ENCODE results near the gene NYAP2.

Gene NYAP2

DNA sequence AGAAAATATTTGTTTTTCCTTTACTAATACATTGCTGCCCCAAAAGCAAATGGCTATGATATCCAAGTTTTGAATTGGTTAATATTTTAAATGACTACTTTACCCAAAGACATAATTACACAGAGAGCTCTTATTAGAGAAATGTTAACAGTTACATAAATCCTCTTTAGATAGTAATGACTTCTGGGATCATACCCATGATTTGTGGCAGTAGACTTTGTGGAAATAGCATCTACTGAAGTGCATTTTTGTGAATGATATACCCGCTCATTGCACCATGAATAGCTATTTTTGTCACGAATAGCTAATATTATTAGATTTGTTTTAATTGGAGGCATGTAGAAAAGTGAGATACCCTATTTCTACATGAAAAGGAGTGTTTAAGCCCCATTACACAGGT is 15.8 kb downstream of the NYAP2 start:
- TF ChIP-seq, protein P1, sequence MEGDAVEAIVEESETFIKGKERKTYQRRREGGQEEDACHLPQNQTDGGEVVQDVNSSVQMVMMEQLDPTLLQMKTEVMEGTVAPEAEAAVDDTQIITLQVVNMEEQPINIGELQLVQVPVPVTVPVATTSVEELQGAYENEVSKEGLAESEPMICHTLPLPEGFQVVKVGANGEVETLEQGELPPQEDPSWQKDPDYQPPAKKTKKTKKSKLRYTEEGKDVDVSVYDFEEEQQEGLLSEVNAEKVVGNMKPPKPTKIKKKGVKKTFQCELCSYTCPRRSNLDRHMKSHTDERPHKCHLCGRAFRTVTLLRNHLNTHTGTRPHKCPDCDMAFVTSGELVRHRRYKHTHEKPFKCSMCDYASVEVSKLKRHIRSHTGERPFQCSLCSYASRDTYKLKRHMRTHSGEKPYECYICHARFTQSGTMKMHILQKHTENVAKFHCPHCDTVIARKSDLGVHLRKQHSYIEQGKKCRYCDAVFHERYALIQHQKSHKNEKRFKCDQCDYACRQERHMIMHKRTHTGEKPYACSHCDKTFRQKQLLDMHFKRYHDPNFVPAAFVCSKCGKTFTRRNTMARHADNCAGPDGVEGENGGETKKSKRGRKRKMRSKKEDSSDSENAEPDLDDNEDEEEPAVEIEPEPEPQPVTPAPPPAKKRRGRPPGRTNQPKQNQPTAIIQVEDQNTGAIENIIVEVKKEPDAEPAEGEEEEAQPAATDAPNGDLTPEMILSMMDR (IDR thresholded peaks at IDR 0.05) = no peak
- DNase-seq = no peak
- H3K27ac ChIP-seq = no peak overlapping the region
- H3K27me3 ChIP-seq = no peaks in the 10 kb centered on the region
- no peak overlapping the region for H3K4me3 ChIP-seq
- intact Hi-C loops (cut with DNase I; ENCODE audit: low total_unique reads) = no loop called here
- no peaks in the 10 kb centered on the region for H3K9me3 ChIP-seq
- H3K36me3 ChIP-seq = no peaks in the 10 kb centered on the region
- no peaks in the 10 kb centered on the region for H3K4me1 ChIP-seq

DNA sequence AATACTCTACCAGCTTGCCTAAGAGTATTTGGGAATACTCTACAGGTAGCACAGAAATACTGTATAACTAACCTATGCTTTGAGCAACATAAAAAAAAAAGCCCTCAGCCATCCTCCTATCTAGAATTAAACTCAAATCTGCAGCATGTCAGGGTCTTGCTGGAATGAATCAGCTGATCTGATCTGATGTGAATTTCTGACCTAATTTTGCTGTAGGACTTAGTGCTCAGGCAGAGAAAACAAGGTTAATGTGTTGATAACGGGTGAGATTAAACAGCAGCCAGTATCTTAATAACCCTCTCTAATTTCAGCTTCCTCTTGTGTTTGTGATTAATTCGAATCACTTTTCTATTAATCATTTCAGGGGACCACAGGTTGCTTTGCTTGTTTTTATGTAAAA is 16.3 kb downstream of the NYAP2 start:
- no peak for DNase-seq
- Histone ChIP-seq H3K27me3 (no peaks in the 10 kb centered on the region), H3K27ac (no peak overlapping the region), H3K4me3 (no peak overlapping the region), H3K4me1 (no peaks in the 10 kb centered on the region), H3K9me3 (no peaks in the 10 kb centered on the region), H3K36me3 (no peaks in the 10 kb centered on the region)
- intact Hi-C loops (cut with DNase I; ENCODE audit: low total_unique reads) = no loop called here
- TF ChIP-seq, protein P1 (IDR thresholded peaks at IDR 0.05) = no peak

DNA sequence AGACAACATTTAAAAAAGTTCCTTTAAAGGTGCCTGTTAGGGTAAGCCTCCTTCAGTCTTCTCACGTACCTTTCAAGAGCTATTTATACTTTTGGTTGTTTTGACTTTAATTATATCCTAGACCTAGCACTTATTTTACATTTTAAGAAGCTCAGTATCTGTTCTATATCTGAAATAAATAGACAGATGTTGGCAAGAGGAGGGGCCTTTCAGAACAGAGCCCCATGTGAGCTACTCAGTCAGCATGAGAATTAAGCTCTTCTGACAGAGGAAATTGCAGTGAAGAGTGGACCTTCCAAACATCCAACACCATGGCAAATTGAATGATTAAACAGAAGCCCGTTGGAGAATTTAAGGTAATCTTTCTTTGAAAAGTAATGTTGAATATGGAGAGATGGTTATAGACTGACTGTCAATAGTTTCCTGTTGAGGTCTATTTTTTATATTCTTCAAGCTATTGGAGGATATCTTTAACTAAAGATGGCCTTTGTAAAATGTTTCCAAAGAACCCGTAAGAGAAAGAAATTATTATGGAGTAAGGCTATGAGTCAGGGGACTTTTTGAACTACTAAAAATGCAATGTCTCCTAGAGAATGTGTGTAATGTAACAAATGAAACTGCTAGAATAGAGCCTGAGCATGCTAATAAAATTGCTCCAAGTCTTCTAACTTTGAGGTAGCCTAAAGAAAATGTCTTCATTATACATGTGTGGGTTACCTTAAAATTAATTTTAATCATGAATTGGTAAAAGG is 17.3 kb downstream of the NYAP2 start:
- TF ChIP-seq, protein P1 (IDR thresholded peaks at IDR 0.05) = no peak
- no peak for DNase-seq
- no peak overlapping the region for H3K4me3 ChIP-seq
- H3K27me3 ChIP-seq = no peaks in the 10 kb centered on the region
- H3K9me3 ChIP-seq = no peaks in the 10 kb centered on the region
- no peaks in the 10 kb centered on the region for H3K36me3 ChIP-seq
- H3K27ac ChIP-seq = no peak overlapping the region
- no peaks in the 10 kb centered on the region for H3K4me1 ChIP-seq
- intact Hi-C loops (cut with DNase I; ENCODE audit: low total_unique reads) = no loop called here

DNA sequence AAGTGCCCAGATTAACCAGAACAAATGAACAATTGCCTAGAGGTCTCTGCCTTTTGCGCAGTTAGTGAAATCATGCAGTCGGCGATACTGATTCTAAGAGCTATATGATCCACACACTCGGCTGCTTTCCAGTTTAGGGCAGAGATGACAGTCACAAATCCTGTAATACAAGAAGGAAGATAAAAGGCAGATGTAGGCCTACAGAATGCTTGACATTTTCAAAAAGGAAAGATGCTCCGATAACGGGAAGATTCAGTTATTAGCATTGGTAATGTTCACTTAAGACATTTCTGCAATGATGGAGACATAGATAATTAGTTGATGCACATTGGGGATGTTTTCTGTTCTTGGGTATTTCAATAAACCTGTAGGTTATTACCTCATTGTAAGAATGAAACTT is 19.5 kb downstream of the NYAP2 start:
- Histone ChIP-seq H3K36me3 (no peaks in the 10 kb centered on the region), H3K4me1 (no peaks in the 10 kb centered on the region), H3K27me3 (no peaks in the 10 kb centered on the region), H3K27ac (no peak overlapping the region), H3K4me3 (no peak overlapping the region), H3K9me3 (no peaks in the 10 kb centered on the region)
- intact Hi-C loops (cut with DNase I; ENCODE audit: low total_unique reads) = no loop called here
- TF ChIP-seq, protein P1 (IDR thresholded peaks at IDR 0.05) = no peak
- no peak for DNase-seq

DNA sequence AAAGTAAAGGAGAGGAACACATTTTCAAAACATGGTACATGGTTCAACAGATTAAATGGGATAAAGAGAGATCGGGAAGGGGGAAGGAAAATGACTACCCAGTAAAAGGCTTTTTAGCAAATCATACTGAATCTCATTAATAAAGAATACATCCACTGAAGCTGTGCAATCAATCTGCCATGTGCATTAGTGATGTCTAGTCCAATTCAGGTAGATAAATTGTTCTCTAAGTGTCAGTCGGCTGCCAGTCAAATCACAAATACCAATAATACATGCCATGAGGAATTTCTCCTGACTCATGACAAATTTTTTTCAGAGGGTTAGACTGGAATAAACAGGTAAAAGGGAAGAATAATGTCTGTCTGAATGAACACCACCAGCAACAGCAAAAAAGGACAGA is 22.6 kb downstream of the NYAP2 start:
- Histone ChIP-seq H3K9me3 (no peaks in the 10 kb centered on the region), H3K4me1 (no peaks in the 10 kb centered on the region), H3K27me3 (no peaks in the 10 kb centered on the region), H3K36me3 (no peaks in the 10 kb centered on the region), H3K4me3 (no peak overlapping the region), H3K27ac (no peak overlapping the region)
- intact Hi-C loops (cut with DNase I; ENCODE audit: low total_unique reads) = no loop called here
- no peak for DNase-seq
- TF ChIP-seq, protein P1 (IDR thresholded peaks at IDR 0.05) = no peak

- Histone ChIP-seq H3K9me3 (no peaks in the 10 kb centered on the region), H3K36me3 (no peaks in the 10 kb centered on the region), H3K4me1 (no peaks in the 10 kb centered on the region), H3K27me3 (no peaks in the 10 kb centered on the region), H3K27ac (no peak overlapping the region), H3K4me3 (no peak overlapping the region)
- TF ChIP-seq, protein P1 (IDR thresholded peaks at IDR 0.05) = no peak
- no peak for DNase-seq
- intact Hi-C loops (cut with DNase I; ENCODE audit: low total_unique reads) = no loop called here
Observed at GRCh38 chr2:225425284-225425683, 25.8 kb downstream of the NYAP2 start.
